Stimulated activated CD4-positive, alpha-beta T cell treated with anti-CD3 and anti-CD28 coated beads, Interleukin-2, amount 100 ng/mL, for 4 hours (primary cell): Measurements from ENCODE around the gene KDM7A.
"Not testable (repeated sequence)": the region's sequence is repeated elsewhere in the genome, so short reads cannot be mapped to it uniquely, and the experiment has no call there.

Source experiments
- DNase-seq: peaks from one replicate; pipeline ENCODE4 v3.0.0-alpha.2; 2020; ENCODE audit warnings: low read depth

Gene KDM7A

GRCh38 chr7:140156460-140157080 is 20.2 kb downstream of the KDM7A start:
- no peak for DNase-seq

DNA sequence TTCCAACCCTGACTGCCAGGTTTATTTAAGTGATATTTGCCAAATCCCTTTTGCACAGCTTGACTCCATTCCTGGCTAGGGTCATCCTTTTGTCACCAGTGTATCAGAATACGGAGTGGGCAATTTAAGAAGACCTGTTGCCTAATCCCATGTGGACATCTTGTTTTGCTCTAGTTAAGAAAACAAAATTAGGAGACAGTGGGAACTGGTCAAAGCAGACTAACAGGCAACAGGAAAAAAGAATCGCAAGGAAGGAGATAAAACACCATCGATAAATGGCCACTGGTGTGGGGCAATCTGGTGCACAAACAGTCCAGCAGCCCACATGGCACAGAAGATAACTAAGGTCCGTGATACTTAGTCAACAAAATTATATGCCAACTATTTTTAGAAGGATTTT is 21.4 kb downstream of the KDM7A start:
- DNase-seq, result no peak

DNA sequence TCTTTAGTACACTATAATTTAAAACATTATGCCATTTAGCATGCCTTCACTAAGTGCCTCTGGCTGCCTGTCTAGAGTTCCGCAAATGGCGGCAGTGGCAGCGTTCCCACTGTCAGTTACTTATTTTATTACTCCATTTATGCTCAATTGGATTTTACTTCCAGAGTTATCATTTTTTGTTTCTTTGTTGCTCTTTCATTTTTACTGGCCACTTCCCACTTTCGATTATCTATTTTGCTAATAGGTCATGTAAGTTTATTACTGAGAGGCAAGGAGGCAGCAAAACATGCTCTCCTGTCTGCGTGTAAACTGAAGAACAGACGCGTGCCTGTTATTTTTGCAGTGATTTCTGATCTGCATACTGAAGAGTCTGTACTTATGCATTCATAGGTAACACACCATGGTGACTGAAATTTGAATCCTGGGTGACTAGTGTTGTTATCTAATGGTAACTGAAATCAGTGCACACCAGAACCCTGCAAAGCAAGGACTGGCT is 23.1 kb downstream of the KDM7A start:
- DNase-seq, result no peak

DNA sequence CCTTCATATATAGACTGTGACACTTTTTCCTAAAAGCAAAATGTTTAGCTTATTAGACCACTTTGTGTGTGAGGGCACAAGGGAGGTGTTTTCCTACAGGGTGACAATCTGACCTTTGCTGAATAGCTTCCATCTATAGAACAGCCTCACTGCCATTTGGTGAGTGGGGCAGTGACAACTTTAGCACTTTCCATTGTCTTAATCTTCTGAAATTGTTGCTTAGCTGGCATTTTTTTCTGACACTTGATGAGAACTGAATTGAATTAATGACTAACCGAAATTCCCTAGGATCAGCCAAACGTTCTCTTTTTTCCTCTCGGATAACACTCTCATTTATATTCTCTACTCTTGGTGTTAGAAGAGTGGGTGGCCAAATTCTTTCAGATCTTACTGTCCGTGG is 30.2 kb downstream of the KDM7A start:
- no peak for DNase-seq

DNA sequence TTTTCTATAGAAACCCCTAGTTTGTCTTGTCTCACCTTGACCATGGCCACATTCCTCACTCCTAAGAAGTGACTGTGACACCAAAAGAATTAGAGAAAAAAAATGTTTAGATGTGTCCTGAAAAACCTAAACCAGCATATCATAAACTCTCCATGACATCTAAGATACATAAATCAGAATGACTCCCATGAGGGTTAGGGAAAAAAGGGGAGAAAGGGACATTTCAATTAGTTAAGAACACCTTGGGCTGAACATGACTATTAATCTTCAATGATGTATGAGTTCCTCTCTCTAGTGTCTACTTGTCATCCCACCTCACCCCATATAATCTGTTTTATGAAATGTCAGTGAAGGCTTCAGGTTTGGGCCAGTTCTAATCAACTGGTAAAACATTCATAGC is 31.1 kb downstream of the KDM7A start:
- no peak for DNase-seq

GRCh38 chr7:140144821-140145220 is 32.0 kb downstream of the KDM7A start:
- DNase-seq, result no peak

DNA sequence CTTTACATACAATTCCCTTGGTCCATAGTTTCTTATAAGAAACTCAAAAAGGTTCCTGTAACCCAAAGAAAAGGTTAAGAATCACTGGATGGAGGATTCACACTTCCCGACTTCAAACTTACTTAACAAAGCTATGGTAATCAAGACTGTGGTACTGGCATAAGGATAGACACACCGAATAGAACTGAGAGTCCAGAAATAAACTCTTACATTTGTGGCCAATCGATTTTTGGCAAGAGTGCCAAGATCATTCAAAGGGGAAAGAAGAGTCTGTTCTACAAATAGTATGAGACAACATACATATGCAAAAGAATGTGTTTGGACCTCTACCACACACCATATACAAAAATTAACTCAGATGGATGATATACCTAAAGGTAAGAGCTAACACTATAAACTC is 32.8 kb downstream of the KDM7A start:
- DNase-seq, result no peak

- no peak for DNase-seq
These were observed 34.8 kb downstream of the KDM7A start for GRCh38 chr7:140142031-140142430.

- no peak for DNase-seq
These were observed 35.5 kb downstream of the KDM7A start for GRCh38 chr7:140141256-140141655.

GRCh38 chr7:140137078-140137477 is 39.7 kb downstream of the KDM7A start:
- DNase-seq, result no peak

- no peak for DNase-seq
These were observed 40.7 kb downstream of the KDM7A start for GRCh38 chr7:140136073-140136472.

- no peak for DNase-seq
These were observed 42.7 kb downstream of the KDM7A start for GRCh38 chr7:140134039-140134438.

DNA sequence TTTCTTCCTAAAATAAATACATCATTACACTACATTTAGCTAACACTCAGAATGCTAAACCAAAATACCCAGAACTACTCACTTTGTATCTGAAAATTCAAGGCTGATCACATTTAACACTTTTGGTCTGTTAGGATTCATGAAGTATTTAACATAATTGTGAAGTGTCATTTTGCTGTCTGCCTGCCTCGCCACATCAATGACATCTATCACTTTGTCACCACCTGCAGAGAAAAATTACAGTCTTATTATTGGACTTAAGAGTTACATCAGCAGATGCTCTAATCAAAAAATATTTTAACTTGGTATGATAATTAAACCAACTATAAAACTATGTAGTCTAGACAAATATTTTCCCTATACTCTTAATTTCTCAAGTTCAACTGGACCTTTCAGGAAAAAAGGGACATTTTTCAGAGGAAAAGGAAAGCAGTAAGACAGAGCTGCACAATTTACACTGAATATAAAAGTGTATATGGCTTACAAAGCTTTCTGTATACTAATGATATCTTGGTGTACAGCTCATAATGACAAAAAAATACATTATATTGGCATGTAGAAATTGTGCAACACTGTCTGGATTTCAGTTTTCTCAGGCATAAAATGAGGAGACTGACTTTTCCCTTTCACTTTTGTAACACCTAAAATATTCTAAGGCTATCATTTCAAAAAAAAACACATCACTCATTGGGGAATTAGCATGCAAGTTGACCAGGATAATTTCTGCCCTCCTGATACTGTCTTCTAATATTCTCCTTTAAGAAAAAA is 49.2 kb downstream of the KDM7A start:
- DNase-seq, result no peak

- no peak for DNase-seq
These were observed 50.2 kb downstream of the KDM7A start for GRCh38 chr7:140126435-140127034.

DNA sequence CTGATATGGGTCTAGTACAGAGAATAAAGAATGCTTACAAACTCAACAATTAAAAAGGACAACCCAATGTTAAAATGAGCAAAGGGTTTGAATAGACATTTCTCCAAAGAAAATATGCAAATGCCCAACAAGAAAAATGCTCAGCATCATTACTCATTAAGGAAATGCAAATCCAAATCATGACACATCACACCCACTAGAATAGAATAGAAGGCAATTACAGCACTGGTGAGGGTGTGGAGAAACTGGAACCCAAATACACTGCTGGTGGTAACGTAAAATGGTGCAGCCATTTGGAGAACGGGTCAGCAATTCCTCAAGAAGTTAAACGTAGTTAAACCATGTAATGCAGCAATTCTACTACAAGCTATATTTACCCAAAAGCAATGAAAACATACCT is 53.8 kb downstream of the KDM7A start:
- no peak for DNase-seq

GRCh38 chr7:140121326-140121725 is 55.5 kb downstream of the KDM7A start:
- DNase-seq, result no peak

- DNase-seq, result not testable (repeated sequence)
These were observed 62.0 kb downstream of the KDM7A start for GRCh38 chr7:140114817-140115216.

- DNase-seq, result not testable (repeated sequence)
These were observed 68.0 kb downstream of the KDM7A start for GRCh38 chr7:140108777-140109176.

GRCh38 chr7:140096459-140096858 is 80.3 kb downstream of the KDM7A start:
- DNase-seq, result no peak

DNA sequence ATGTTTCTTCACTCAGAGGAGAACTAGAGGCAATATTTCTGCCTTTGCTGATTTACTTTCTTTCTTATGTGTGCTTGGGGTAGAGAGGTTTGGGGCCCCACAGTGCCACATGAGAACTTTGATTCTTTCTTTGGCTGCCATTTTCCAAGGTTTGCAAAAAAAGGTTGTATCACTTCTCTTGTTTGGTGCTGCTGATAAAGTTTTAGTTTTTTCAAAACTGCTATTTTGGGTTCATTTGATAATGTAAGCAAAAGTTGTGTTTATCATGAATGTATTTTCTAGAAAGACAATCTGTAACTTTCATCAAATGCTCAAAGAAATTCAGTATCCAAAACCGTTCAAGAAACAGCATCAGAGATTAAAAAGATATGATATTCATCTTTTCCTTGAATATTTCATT is 83.4 kb downstream of the KDM7A start:
- DNase-seq, result no peak

DNA sequence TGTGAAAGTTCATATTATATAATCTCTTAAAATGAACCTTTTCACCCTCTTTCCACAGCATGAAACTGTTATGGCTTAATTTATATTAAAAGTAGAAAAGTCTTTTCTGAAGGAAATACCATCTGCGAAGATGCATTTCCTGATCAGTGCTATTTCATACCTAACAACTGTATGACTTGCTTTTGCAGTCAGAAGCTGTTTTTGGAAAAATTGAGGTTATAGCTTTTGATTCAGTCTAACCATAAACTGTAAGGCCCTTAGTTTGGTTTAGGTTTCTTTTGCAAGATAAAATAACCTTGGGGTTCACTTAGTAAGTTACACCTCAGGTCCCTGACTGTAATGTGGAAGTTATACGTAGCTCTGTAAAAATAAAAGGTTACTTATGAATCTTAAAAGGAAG is 91.3 kb downstream of the KDM7A start:
- DNase-seq, result no peak

GRCh38 chr7:140084972-140085371 is 91.8 kb downstream of the KDM7A start:
- DNase-seq, result no peak

- no peak for DNase-seq
These were observed 92.6 kb downstream of the KDM7A start for GRCh38 chr7:140084142-140084655.
